AG10803 (cell line): ENCODE data around the gene RET.
A peak's percentile ranks its signal among the peaks of the same experiment; 100 is the strongest.

Source experiments
- DNase-seq: peaks from one replicate; pipeline ENCODE4 v3.0.0; 2010; ENCODE audit warnings: low read depth
- H3K4me3 ChIP-seq: 2 replicates; pipeline ENCODE4 v1.5.1; 2011; ENCODE audit warnings: mild to moderate bottlenecking, low read length, control low read depth
- CTCF ChIP-seq: conservative IDR thresholded peaks from 2 replicates; pipeline ENCODE4 v1.5.1; 2011; ENCODE audit warnings: mild to moderate bottlenecking, low read length, control low read depth, inconsistent platforms

Gene RET

GRCh38 chr10:43076876-43077420, at the start of gene RET:
Gene RET (plus strand): TSS chr10:43077069. CDS start chr10:43077259, 190 bp downstream.
- no peak for DNase-seq
- H3K4me3 ChIP-seq, result peak within 1 kb of the TSS; percentile 17
- no peak for TF ChIP-seq CTCF

GRCh38 chr10:43027331-43027955, 49.4 kb upstream of the RET start:
- H3K4me3 ChIP-seq, result no peak overlapping the region
- no peak for DNase-seq
- no peak for TF ChIP-seq CTCF

- TF ChIP-seq CTCF, result no peak
- DNase-seq, result no peak
- H3K4me3 ChIP-seq, result no peak overlapping the region
Observed at GRCh38 chr10:43028143-43028542, 48.7 kb upstream of the RET start.

- no peak for TF ChIP-seq CTCF
- DNase-seq, result no peak
- H3K4me3 ChIP-seq, result no peak overlapping the region
Observed at GRCh38 chr10:43029043-43029442, 47.8 kb upstream of the RET start.

GRCh38 chr10:43032613-43033012, 44.3 kb upstream of the RET start:
- H3K4me3 ChIP-seq, result no peak overlapping the region
- no peak for DNase-seq
- TF ChIP-seq CTCF, result no peak

- DNase-seq, result no peak
- H3K4me3 ChIP-seq, result no peak overlapping the region
- TF ChIP-seq CTCF, result no peak
Observed at GRCh38 chr10:43035800-43036199, 41.1 kb upstream of the RET start.

- DNase-seq, result no peak
- no peak overlapping the region for H3K4me3 ChIP-seq
- no peak for TF ChIP-seq CTCF
Observed at GRCh38 chr10:43036481-43037428, 40.1 kb upstream of the RET start.
